NCI-H146 (cell line): ENCODE results near the gene OSBPL8.
"Not testable (repeated sequence)": the region's sequence is repeated elsewhere in the genome, so short reads cannot be mapped to it uniquely, and the experiment has no call there.

Experiments
- DNase-seq: peaks from one replicate; lab custom pipeline; 2025; lab: John Stamatoyannopoulos, UW

The OSBPL8 gene

GRCh38 chr12:76422154-76422542 is 137.4 kb downstream of the OSBPL8 start:
- no peak for DNase-seq

- DNase-seq, result no peak
These were observed 138.5 kb downstream of the OSBPL8 start for GRCh38 chr12:76421046-76421445.

GRCh38 chr12:76420222-76420621 is 139.3 kb downstream of the OSBPL8 start:
- DNase-seq, result no peak

GRCh38 chr12:76417116-76417515 is 142.5 kb downstream of the OSBPL8 start:
- no peak for DNase-seq

- no peak for DNase-seq
These were observed 146.4 kb downstream of the OSBPL8 start for GRCh38 chr12:76413121-76413520.

- no peak for DNase-seq
These were observed 148.8 kb downstream of the OSBPL8 start for GRCh38 chr12:76410781-76411180.

- no peak for DNase-seq
These were observed 149.2 kb downstream of the OSBPL8 start for GRCh38 chr12:76410371-76410770.

- DNase-seq, result no peak
These were observed 150.5 kb downstream of the OSBPL8 start for GRCh38 chr12:76409074-76409473.

GRCh38 chr12:76407710-76408109 is 151.9 kb downstream of the OSBPL8 start:
- DNase-seq, result no peak

GRCh38 chr12:76402259-76402658 is 157.3 kb downstream of the OSBPL8 start:
- DNase-seq, result peak; percentile 11

GRCh38 chr12:76400136-76400535 is 159.4 kb downstream of the OSBPL8 start:
- DNase-seq, result no peak

GRCh38 chr12:76399040-76399439 is 160.5 kb downstream of the OSBPL8 start:
- DNase-seq, result no peak

GRCh38 chr12:76398106-76398505 is 161.5 kb downstream of the OSBPL8 start:
- no peak for DNase-seq

- DNase-seq, result no peak
These were observed 168.1 kb downstream of the OSBPL8 start for GRCh38 chr12:76391461-76391860.

GRCh38 chr12:76387614-76388013 is 172.0 kb downstream of the OSBPL8 start:
- no peak for DNase-seq

- DNase-seq, result no peak
These were observed 175.0 kb downstream of the OSBPL8 start for GRCh38 chr12:76384560-76384959.

GRCh38 chr12:76383988-76384387 is 175.6 kb downstream of the OSBPL8 start:
- DNase-seq, result no peak

GRCh38 chr12:76379261-76379660 is 180.3 kb downstream of the OSBPL8 start:
- DNase-seq, result no peak

- DNase-seq, result not testable (repeated sequence)
These were observed 182.7 kb downstream of the OSBPL8 start for GRCh38 chr12:76376876-76377275.

GRCh38 chr12:76375939-76376338 is 183.6 kb downstream of the OSBPL8 start:
- DNase-seq, result no peak

GRCh38 chr12:76375470-76375869 is 184.1 kb downstream of the OSBPL8 start:
- DNase-seq, result no peak

GRCh38 chr12:76374386-76375020 is 185.1 kb downstream of the OSBPL8 start:
- no peak for DNase-seq

- DNase-seq, result no peak
These were observed 191.3 kb downstream of the OSBPL8 start for GRCh38 chr12:76368230-76368629.

- DNase-seq, result no peak
These were observed 193.4 kb downstream of the OSBPL8 start for GRCh38 chr12:76366163-76366562.
